Myocyte (in vitro differentiated cells): ENCODE data around the gene CCDC12. TPM values are rescaled to one million over a fixed set of nuclear protein-coding genes. Genes with fewer than 3 reads are reported as not detected.

Source experiments
- DNase-seq: peaks from one replicate; pipeline ENCODE4 v3.0.0-alpha.2; 2012; ENCODE audit warnings: low read depth
- total RNA-seq: library from RNA; depleted of rRNA; stranded (reverse); fragments of >200 nt; gene quantifications from 2 replicates; pipeline ENCODE4 v1.2.3, GENCODE V29; 2014

Gene CCDC12
- total RNA-seq, 1 donor from 2014 or later = 22.6 TPM

- no peak for DNase-seq
These were observed 17.9 kb downstream of the CCDC12 start for GRCh38 chr3:46958467-46959160.

GRCh38 chr3:46957092-46957820 lies 19.3 kb downstream of the CCDC12 start:
- DNase-seq = no peak

- DNase-seq = no peak
These were observed 20.7 kb downstream of the CCDC12 start for GRCh38 chr3:46955801-46956259.

GRCh38 chr3:46955157-46955556 lies 21.4 kb downstream of the CCDC12 start:
- DNase-seq = no peak

- no peak for DNase-seq
These were observed 22.4 kb downstream of the CCDC12 start for GRCh38 chr3:46954178-46954577.

GRCh38 chr3:46953234-46954010 lies 23.1 kb downstream of the CCDC12 start:
- DNase-seq = no peak

GRCh38 chr3:46952813-46953212 lies 23.7 kb downstream of the CCDC12 start:
- DNase-seq = no peak

- no peak for DNase-seq
These were observed 25.8 kb downstream of the CCDC12 start for GRCh38 chr3:46950650-46951241.

- DNase-seq = no peak
These were observed 26.4 kb downstream of the CCDC12 start for GRCh38 chr3:46950177-46950576.

GRCh38 chr3:46948830-46949671 lies 27.5 kb downstream of the CCDC12 start:
- DNase-seq = no peak

GRCh38 chr3:46947981-46948791 lies 28.4 kb downstream of the CCDC12 start:
- DNase-seq = peak; percentile 78

- no peak for DNase-seq
These were observed 29.0 kb downstream of the CCDC12 start for GRCh38 chr3:46947546-46947901.

- no peak for DNase-seq
These were observed 29.5 kb downstream of the CCDC12 start for GRCh38 chr3:46946856-46947545.

GRCh38 chr3:46946416-46946815 lies 30.1 kb downstream of the CCDC12 start:
- DNase-seq = no peak

GRCh38 chr3:46944191-46944590 lies 32.4 kb downstream of the CCDC12 start:
- DNase-seq = no peak

GRCh38 chr3:46943237-46944187 lies 33.0 kb downstream of the CCDC12 start:
- DNase-seq = no peak

GRCh38 chr3:46942481-46943236 lies 33.9 kb downstream of the CCDC12 start:
- no peak for DNase-seq
